ENCODE results near the gene CIDEB. TPM values are rescaled to one million over a fixed set of nuclear protein-coding genes. Genes with fewer than 3 reads are reported as not detected.

CIDEB gene
- total RNA-seq, 1 donor from 2014 or later = not detected

GRCh38 chr14:24296341-24297157 is 11.2 kb downstream of the CIDEB start:
- peaks cover 12% of the 10 kb centered on the region for H3K36me3 Mint-ChIP-seq (ENCODE audit: unreplicated experiment)
- no peaks in the 10 kb centered on the region for H3K9me3 Mint-ChIP-seq (ENCODE audit: unreplicated experiment)
- H3K4me3 Mint-ChIP-seq (ENCODE audit: unreplicated experiment) = no peak overlapping the region
- H3K4me1 Mint-ChIP-seq (ENCODE audit: unreplicated experiment) = peaks cover 31% of the 10 kb centered on the region
- no peaks in the 10 kb centered on the region for H3K27me3 Mint-ChIP-seq (ENCODE audit: unreplicated experiment)
- TF ChIP-seq CTCF (IDR thresholded peaks at IDR 0.05) = peak; percentile 85
- H3K27ac Mint-ChIP-seq (ENCODE audit: unreplicated experiment) = peak overlapping the region; percentile 79
- peak; percentile 88 for DNase-seq (ENCODE audit: extremely low spot score, unreplicated experiment)

GRCh38 chr14:24293525-24293924 is 14.3 kb downstream of the CIDEB start:
- no peak for TF ChIP-seq CTCF (IDR thresholded peaks at IDR 0.05)
- Mint-ChIP-seq H3K36me3 (ENCODE audit: unreplicated experiment) (peaks cover 20% of the 10 kb centered on the region), H3K27ac (ENCODE audit: unreplicated experiment) (no peak overlapping the region), H3K27me3 (ENCODE audit: unreplicated experiment) (no peaks in the 10 kb centered on the region), H3K9me3 (ENCODE audit: unreplicated experiment) (no peaks in the 10 kb centered on the region), H3K4me3 (ENCODE audit: unreplicated experiment) (no peak overlapping the region), H3K4me1 (ENCODE audit: unreplicated experiment) (peaks cover 15% of the 10 kb centered on the region)
- no peak for DNase-seq (ENCODE audit: extremely low spot score, unreplicated experiment)

GRCh38 chr14:24292118-24292807 is 15.5 kb downstream of the CIDEB start:
- no peak overlapping the region for H3K4me3 Mint-ChIP-seq (ENCODE audit: unreplicated experiment)
- no peak for DNase-seq (ENCODE audit: extremely low spot score, unreplicated experiment)
- peaks cover 20% of the 10 kb centered on the region for H3K36me3 Mint-ChIP-seq (ENCODE audit: unreplicated experiment)
- no peak for TF ChIP-seq CTCF (IDR thresholded peaks at IDR 0.05)
- peaks cover 9% of the 10 kb centered on the region for H3K4me1 Mint-ChIP-seq (ENCODE audit: unreplicated experiment)
- no peaks in the 10 kb centered on the region for H3K9me3 Mint-ChIP-seq (ENCODE audit: unreplicated experiment)
- no peak overlapping the region for H3K27ac Mint-ChIP-seq (ENCODE audit: unreplicated experiment)
- H3K27me3 Mint-ChIP-seq (ENCODE audit: unreplicated experiment) = no peaks in the 10 kb centered on the region

- Mint-ChIP-seq H3K4me3 (ENCODE audit: unreplicated experiment) (no peak overlapping the region), H3K4me1 (ENCODE audit: unreplicated experiment) (peaks cover 4% of the 10 kb centered on the region), H3K9me3 (ENCODE audit: unreplicated experiment) (no peaks in the 10 kb centered on the region), H3K27me3 (ENCODE audit: unreplicated experiment) (no peaks in the 10 kb centered on the region), H3K36me3 (ENCODE audit: unreplicated experiment) (peaks cover 20% of the 10 kb centered on the region), H3K27ac (ENCODE audit: unreplicated experiment) (no peak overlapping the region)
- no peak for DNase-seq (ENCODE audit: extremely low spot score, unreplicated experiment)
- no peak for TF ChIP-seq CTCF (IDR thresholded peaks at IDR 0.05)
These were observed 16.2 kb downstream of the CIDEB start for GRCh38 chr14:24291446-24292117.

- Mint-ChIP-seq H3K27ac (ENCODE audit: unreplicated experiment) (no peak overlapping the region), H3K4me1 (ENCODE audit: unreplicated experiment) (peaks cover 1% of the 10 kb centered on the region), H3K36me3 (ENCODE audit: unreplicated experiment) (peaks cover 18% of the 10 kb centered on the region), H3K4me3 (ENCODE audit: unreplicated experiment) (no peak overlapping the region), H3K27me3 (ENCODE audit: unreplicated experiment) (no peaks in the 10 kb centered on the region), H3K9me3 (ENCODE audit: unreplicated experiment) (no peaks in the 10 kb centered on the region)
- no peak for TF ChIP-seq CTCF (IDR thresholded peaks at IDR 0.05)
- no peak for DNase-seq (ENCODE audit: extremely low spot score, unreplicated experiment)
These were observed 17.0 kb downstream of the CIDEB start for GRCh38 chr14:24290746-24291145.

All from osteocyte (in vitro differentiated cells).